Measurements from ENCODE around the gene STK32C. TPM values are rescaled to one million over a fixed set of nuclear protein-coding genes. Genes with fewer than 3 reads are reported as not detected.
A peak's percentile ranks its signal among the peaks of the same experiment; 100 is the strongest.

The STK32C gene
- polyA plus RNA-seq, 1 donor from 2014 or later: 23.2 TPM

DNA sequence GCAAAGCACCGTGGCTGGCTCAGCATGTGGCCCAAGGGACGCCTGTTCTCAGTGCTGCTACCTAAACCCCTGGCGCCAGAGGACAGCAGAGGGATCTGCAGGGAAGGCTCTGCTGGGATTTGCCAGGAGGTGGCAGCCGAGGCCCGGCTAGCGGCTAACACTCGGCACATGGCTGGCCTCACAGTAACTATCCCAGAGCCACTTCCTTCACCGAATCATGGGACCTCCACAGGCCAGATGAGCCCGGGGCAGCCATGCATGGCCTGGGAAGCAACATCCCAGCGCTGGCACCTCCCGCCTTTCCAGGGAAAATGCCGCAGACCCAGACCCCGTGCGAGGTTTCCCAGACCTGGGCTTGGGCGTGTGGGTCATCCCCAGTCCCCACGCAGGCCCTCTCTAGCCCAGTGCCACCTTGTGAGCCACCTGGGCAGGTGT is 84.6 kb downstream of the STK32C start:
- H3F3A ChIP-seq (ENCODE audit: insufficient read depth, low read length, poor library complexity, severe bottlenecking): no peaks in the 10 kb centered on the region
- no peaks in the 10 kb centered on the region for H3K9me3 ChIP-seq (ENCODE audit: low read length)
- H3K4me2 ChIP-seq (ENCODE audit: low read length): no peak overlapping the region
- no peaks in the 10 kb centered on the region for H3K27me3 ChIP-seq (ENCODE audit: insufficient read depth, low read depth, low read length)
- no peaks in the 10 kb centered on the region for H3K9me2 ChIP-seq (ENCODE audit: insufficient read depth, low read length)
- no peak overlapping the region for H3K4me3 ChIP-seq (ENCODE audit: low read length)
- H3K79me2 ChIP-seq (replicated peaks; ENCODE audit: insufficient read depth, low read length): no peaks in the 10 kb centered on the region
- TF ChIP-seq POLR2AphosphoS5 (IDR thresholded peaks at IDR 0.05) (no peak), TAF1 (IDR thresholded peaks at IDR 0.05; ENCODE audit: low read depth) (no peak), RAD21 (conservative IDR thresholded peaks at IDR 0.05) (peak; percentile 95), EZH2 (IDR thresholded peaks at IDR 0.05; ENCODE audit: borderline replicate concordance, insufficient read depth, low read length, poor library complexity, severe bottlenecking) (no peak), MXI1 (conservative IDR thresholded peaks at IDR 0.05; ENCODE audit: poor library complexity, severe bottlenecking) (peak; percentile 57), EP300 (conservative IDR thresholded peaks at IDR 0.05; ENCODE audit: poor library complexity, severe bottlenecking) (no peak), CTCF (IDR thresholded peaks at IDR 0.05; ENCODE audit: poor library complexity, severe bottlenecking) (peak; percentile 96), SMC3 (conservative IDR thresholded peaks at IDR 0.05; ENCODE audit: poor library complexity) (peak; percentile 96)
- TF ChIP-seq, protein P1, sequence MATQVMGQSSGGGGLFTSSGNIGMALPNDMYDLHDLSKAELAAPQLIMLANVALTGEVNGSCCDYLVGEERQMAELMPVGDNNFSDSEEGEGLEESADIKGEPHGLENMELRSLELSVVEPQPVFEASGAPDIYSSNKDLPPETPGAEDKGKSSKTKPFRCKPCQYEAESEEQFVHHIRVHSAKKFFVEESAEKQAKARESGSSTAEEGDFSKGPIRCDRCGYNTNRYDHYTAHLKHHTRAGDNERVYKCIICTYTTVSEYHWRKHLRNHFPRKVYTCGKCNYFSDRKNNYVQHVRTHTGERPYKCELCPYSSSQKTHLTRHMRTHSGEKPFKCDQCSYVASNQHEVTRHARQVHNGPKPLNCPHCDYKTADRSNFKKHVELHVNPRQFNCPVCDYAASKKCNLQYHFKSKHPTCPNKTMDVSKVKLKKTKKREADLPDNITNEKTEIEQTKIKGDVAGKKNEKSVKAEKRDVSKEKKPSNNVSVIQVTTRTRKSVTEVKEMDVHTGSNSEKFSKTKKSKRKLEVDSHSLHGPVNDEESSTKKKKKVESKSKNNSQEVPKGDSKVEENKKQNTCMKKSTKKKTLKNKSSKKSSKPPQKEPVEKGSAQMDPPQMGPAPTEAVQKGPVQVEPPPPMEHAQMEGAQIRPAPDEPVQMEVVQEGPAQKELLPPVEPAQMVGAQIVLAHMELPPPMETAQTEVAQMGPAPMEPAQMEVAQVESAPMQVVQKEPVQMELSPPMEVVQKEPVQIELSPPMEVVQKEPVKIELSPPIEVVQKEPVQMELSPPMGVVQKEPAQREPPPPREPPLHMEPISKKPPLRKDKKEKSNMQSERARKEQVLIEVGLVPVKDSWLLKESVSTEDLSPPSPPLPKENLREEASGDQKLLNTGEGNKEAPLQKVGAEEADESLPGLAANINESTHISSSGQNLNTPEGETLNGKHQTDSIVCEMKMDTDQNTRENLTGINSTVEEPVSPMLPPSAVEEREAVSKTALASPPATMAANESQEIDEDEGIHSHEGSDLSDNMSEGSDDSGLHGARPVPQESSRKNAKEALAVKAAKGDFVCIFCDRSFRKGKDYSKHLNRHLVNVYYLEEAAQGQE (IDR thresholded peaks at IDR 0.05; ENCODE audit: borderline replicate concordance): no peak
- H3K36me3 ChIP-seq (ENCODE audit: insufficient read depth, low read length): no peaks in the 10 kb centered on the region
- no peak overlapping the region for H3K9ac ChIP-seq (ENCODE audit: low read length)
- no peak overlapping the region for H3K27ac ChIP-seq (ENCODE audit: low read length)
- no peaks in the 10 kb centered on the region for H4K20me1 ChIP-seq (ENCODE audit: insufficient read depth)
- no peak overlapping the region for H2AFZ ChIP-seq (ENCODE audit: low read depth, low read length)

DNA sequence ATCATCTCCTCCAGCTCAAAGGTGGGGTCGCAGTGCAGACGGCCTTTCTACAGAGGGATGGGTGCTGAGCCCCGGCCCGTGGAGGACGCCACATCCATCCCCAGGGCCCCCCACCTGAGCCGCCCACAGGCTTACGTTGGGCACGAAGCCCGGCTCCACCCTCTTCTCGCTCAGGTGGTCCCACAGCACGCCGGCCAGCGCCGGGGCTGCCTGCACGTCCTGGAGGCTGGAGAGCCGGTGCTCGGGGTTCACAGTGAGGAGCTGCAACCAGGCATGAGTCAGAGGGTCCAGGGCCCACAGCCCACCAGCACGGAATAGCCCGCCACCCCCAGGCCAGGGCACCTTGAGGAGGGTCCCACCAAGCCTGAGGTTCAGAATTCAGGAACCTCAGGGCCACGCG is 85.0 kb downstream of the STK32C start:
- no peaks in the 10 kb centered on the region for H3K9me2 ChIP-seq (ENCODE audit: insufficient read depth, low read length)

More for the DNA sequence above, 85.0 kb downstream of the STK32C start:
- Histone ChIP-seq H3K27ac (ENCODE audit: low read length) (no peak overlapping the region), H3K9me3 (ENCODE audit: low read length) (no peaks in the 10 kb centered on the region), H4K20me1 (ENCODE audit: insufficient read depth) (no peaks in the 10 kb centered on the region), H3K27me3 (ENCODE audit: insufficient read depth, low read depth, low read length) (no peaks in the 10 kb centered on the region), H3F3A (ENCODE audit: insufficient read depth, low read length, poor library complexity, severe bottlenecking) (no peaks in the 10 kb centered on the region), H3K4me3 (ENCODE audit: low read length) (no peak overlapping the region), H3K79me2 (replicated peaks; ENCODE audit: insufficient read depth, low read length) (no peaks in the 10 kb centered on the region), H3K36me3 (ENCODE audit: insufficient read depth, low read length) (no peaks in the 10 kb centered on the region), H3K9ac (ENCODE audit: low read length) (no peak overlapping the region), H2AFZ (ENCODE audit: low read depth, low read length) (no peak overlapping the region), H3K4me2 (ENCODE audit: low read length) (no peak overlapping the region)
- no peak for TF ChIP-seq EZH2 (IDR thresholded peaks at IDR 0.05; ENCODE audit: borderline replicate concordance, insufficient read depth, low read length, poor library complexity, severe bottlenecking)
- TF ChIP-seq MXI1 (conservative IDR thresholded peaks at IDR 0.05; ENCODE audit: poor library complexity, severe bottlenecking): no peak
- no peak for TF ChIP-seq TAF1 (IDR thresholded peaks at IDR 0.05; ENCODE audit: low read depth)
- TF ChIP-seq SMC3 (conservative IDR thresholded peaks at IDR 0.05; ENCODE audit: poor library complexity): no peak
- no peak for TF ChIP-seq CTCF (IDR thresholded peaks at IDR 0.05; ENCODE audit: poor library complexity, severe bottlenecking)
- TF ChIP-seq EP300 (conservative IDR thresholded peaks at IDR 0.05; ENCODE audit: poor library complexity, severe bottlenecking): no peak
- TF ChIP-seq POLR2AphosphoS5 (IDR thresholded peaks at IDR 0.05): no peak
- TF ChIP-seq, protein P1 (IDR thresholded peaks at IDR 0.05; ENCODE audit: borderline replicate concordance): no peak
- no peak for TF ChIP-seq RAD21 (conservative IDR thresholded peaks at IDR 0.05)

All from neural cell (in vitro differentiated cells).